NCI-H524 treated with DMSO at 0.1 percent for 48 hours (cell line): Measurements from ENCODE around the gene KRTAP10-9.
"Not testable (repeated sequence)": the region's sequence is repeated elsewhere in the genome, so short reads cannot be mapped to it uniquely, and the experiment has no call there.

ENCODE experiments used
- DNase-seq: peaks from one replicate; lab custom pipeline; 2025; lab: John Stamatoyannopoulos, UW

KRTAP10-9 gene

DNA sequence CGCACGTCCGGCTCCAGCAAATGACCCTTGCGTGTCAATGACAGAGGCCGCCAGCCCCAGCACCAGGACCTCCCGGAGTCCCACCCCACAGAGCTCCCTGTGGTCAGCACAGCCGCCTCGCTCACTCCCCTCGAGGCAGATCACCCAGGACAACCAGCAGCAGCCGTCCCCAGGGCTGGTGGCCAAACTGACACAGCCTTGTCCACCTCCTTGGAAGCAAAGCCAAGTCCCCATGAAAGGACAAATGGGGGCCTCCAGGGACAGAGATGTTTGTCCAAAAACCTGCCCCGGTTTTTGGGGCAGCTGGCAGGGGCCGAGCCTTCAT lies 12.4 kb downstream of the KRTAP10-9 start:
- no peak for DNase-seq

DNA sequence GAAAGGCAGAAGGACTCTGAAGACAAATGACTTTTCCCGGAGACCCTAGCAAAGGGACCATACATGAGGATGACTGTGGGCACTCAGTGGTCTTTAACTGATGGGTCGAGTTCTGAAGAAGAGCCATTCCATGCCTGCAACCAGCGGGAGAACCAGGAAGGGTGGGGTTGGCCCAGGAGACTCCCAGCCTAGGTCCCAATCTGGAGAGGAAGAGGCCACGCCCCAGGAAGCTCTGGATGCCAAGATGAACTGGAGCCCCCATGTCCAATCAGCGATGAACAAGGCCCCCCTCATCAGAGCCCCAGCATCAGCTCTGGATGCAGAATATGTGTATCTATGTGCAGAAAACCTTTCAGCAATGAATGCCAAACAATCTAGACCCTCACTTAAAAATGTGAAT lies 13.9 kb downstream of the KRTAP10-9 start:
- DNase-seq = no peak

DNA sequence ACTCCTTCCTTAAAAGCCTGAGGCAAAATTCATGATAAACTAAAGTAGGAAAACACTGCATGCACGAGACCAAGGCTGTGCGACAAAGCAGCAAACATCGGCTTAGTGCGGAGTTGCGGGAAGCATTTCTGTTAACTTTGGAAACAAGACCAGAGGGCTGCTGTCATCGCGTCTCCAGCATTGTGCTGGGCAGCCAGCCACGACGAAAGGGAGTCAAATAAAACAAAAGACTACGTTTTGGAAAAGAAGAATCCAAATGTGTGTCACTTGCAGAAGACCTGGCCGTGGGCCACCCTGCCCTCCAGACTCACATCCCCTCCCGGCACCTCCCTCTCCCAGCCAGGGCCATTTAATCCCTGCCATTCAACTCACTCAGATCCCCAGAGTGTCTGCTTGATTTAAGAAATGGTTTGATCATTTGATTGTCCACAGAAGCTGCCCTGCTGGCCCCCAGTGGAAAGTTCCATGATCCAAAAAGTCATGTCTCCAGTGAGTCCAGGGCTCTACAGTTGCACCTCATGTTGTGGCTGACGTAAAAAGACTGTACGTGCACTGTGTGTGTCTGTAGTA lies 16.9 kb downstream of the KRTAP10-9 start:
- DNase-seq = no peak

DNA sequence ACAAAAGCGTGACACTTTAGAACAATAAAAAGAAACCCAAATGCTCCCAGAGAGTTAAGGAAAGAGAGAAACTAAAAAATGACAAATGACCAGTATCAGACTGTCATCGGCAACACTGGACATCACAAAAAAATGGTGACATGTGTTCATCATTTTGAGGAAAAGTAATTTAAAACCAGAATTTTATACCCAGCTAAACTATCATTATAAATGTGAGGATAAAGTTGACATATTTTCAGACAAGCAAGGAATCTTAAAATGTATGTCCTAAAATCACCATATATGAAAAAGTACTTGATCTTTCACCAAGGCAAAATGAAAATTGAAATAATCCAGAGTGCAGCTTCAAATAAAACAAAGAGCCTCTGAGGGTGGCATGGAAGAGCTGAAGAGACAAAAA lies 18.0 kb downstream of the KRTAP10-9 start:
- DNase-seq = no peak

DNA sequence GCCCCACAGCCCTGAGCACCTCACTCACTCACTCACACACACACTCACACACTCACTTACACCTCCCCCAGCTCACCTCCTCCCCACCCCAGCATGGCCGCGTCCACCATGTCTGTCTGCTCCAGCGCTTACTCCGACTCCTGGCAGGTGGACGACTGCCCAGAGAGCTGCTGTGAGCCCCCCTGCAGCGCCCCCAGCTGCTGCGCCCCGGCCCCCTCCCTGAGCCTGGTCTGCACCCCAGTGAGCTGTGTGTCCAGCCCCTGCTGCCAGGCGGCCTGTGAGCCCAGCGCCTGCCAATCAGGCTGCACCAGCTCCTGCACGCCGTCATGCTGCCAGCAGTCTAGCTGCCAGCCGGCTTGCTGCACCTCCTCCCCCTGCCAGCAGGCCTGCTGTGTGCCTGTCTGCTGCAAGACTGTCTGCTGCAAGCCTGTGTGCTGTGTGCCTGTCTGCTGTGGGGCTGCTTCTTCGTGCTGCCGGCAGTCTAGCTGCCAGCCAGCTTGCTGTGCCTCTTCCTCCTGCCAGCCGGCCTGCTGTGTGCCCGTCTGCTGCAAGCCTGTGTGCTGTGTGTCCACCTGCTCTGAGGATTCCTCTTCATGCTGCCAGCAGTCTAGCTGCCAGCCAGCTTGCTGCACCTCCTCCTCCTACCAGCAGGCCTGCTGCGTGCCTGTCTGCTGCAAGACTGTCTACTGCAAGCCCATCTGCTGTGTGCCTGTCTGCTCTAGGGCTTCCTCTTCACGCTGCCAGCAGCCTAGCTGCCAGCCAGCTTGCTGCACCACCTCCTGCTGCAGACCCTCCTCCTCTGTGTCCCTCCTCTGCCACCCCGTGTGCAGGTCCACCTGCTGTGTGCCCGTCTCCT lies 19.7 kb downstream of the KRTAP10-9 start, which contains the start of gene KRTAP10-11:
KRTAP10-11 (plus strand) TSS at position 49 of the 856 bp plus-strand sequence; CDS start at position 94, 45 bp downstream.
- DNase-seq = not testable (repeated sequence)

DNA sequence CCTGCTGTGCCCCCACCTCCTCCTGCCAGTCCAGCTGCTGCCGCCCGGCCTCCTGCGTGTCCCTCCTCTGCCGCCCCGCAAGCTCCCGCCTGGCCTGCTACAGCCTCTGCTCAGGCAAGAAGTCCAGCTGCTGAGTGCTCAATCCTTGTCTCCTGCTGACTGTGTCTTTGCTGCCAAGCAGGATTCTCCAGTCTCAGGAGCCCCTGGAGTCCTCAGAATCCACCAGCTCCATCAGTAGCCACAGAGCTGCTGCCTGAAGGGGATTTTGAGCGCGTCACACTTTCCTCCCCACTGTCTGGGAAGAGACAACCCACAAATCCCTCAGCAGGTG lies 20.3 kb downstream of the KRTAP10-9 start:
- DNase-seq = peak; percentile 23

DNA sequence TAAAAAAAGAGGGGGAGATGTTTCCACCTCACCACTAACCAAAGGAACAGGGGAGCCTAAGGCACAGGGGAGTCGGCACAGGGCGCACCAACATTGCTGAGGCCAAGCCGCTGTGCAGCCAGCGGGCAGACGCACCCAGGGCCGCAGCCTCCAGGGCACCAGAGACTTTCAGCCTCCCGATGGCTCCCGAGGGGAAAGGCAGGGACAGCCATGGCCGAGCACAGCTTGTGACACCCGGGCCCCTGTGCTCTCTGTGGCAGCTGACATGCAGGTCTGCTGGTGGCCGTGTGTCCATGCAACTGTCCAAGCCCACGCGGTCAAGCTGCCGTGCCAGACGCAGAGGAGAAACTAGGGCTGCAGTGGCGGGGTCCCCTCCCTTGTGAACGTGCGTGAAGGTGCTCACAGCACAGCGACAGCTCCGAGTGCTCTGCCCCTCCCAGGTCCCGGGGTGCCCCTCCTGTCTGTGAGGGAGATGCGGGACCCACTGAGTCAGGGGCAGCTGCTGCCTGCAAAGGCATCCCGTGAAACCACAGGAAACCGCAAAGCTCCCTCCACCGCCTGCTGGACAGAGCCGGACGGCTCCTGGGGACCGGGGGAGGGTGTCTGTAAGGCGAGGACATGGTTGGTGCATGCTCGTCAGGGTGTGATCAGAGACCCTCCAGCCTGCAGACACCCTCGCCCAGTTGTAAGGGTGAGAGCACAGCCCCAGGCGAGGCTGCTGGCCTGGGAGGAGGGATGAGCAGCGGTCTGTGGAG lies 21.8 kb downstream of the KRTAP10-9 start:
- DNase-seq = no peak

DNA sequence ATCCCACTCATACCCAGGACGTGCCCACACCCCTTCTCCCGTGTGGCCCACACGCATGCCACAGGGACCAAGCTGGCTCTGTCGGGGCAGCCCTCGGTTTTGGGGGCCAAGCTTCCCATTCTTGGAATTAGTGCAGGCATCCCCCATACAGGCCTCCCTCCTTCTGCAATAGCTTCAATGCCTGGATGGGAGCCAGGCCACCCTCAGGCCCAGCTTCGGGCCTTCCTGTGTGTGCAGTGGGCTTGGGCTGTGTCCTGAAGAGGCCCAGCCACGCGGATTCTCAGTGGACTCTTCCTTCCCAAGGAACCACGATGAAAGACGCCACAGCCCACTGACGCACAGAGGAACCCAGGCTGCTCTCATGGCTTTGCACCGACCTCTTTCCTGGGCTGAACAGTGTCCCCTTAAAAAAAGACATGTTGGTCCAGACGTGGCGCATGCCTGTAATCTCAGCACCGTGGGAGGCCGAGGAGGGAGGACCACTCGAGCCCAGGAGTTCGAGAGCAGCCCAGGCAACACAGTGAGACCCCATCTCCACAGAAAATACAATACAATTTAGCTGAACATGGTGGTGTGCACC lies 22.7 kb downstream of the KRTAP10-9 start:
- no peak for DNase-seq

DNA sequence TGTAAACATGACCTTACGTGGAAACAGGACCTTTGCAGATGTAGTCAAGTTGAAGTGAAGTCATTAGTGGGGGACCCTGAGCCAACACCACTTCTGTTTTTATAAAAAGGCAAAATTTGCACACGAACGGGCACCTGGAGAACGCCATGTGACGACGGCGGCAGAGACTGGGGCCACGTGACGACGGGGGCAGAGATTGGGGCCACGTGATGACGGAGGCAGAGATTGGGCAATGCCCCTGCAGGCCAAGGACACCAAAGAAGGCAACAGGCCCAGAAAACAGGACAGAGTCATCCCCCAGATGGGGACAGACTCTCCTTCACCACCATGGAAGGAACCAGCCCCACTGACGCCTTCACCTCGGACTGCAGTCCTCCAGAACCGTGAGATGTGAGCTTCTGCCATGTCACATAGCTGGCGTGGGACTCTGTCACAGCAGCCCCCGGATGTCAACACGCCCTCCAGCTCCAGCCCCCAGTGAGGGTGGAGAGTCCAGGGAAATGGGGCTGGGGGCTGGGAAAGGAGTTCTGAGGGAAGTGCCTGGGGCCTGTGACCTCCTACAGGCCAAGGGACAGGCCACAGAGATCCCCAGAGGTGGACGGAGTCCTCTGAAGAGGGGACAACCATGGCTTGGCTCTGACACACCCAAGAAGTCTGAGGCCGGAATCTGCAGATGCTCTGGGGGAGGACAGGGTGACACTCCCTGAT lies 23.5 kb downstream of the KRTAP10-9 start:
- DNase-seq = no peak

DNA sequence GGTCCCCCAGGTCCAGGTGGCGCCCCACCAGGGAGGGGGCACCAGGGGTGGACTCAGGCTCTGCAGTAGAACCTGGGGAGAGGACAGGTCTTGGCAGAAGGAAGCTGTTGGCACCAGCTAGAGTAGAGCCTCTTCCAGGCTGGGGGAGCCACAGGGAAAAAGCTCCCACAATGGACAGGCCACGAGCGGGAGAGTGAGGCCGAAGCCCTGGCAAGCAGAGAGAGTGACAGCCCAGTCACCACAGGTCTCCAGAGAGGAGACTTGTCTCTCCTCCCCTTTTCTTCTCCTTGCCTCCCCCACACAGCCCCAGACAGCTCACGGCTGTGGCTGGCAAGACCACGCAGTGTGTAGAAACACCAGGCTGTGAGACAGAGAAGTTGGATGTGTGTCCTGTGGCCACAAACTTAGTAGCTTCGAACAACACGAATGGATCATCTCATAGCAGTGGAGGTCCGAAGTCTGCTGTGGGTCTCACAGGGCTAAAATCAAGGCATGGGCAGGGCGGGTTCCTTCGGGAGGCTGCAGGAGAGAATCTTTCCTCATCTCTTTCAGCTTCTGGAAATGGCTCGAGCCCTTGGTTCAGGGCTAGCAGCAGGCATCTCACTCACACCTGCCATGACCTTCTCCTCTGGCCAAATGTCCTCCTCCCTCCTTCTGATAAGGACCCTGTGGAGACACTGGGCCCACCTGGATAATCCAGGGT lies 24.2 kb downstream of the KRTAP10-9 start:
- DNase-seq = no peak

DNA sequence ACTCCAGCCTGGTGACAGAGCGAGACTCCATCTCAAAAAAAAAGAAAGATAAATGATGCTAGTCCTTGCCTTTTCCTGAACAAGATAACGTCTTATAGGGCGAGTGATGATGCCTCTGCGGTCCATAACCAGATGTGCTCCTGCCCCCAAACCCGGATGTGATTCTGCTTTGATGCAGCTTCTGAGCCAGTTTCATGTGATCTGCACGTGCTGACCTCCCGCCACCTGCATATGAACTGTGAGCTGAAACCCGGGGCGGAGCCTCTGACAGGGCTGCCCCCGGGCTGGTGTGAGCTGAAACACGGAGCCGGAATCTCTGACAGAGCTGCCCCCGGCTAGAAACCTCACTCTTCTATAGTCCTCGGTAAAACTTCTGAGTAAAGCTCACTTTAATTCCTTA lies 26.2 kb downstream of the KRTAP10-9 start:
- no peak for DNase-seq

DNA sequence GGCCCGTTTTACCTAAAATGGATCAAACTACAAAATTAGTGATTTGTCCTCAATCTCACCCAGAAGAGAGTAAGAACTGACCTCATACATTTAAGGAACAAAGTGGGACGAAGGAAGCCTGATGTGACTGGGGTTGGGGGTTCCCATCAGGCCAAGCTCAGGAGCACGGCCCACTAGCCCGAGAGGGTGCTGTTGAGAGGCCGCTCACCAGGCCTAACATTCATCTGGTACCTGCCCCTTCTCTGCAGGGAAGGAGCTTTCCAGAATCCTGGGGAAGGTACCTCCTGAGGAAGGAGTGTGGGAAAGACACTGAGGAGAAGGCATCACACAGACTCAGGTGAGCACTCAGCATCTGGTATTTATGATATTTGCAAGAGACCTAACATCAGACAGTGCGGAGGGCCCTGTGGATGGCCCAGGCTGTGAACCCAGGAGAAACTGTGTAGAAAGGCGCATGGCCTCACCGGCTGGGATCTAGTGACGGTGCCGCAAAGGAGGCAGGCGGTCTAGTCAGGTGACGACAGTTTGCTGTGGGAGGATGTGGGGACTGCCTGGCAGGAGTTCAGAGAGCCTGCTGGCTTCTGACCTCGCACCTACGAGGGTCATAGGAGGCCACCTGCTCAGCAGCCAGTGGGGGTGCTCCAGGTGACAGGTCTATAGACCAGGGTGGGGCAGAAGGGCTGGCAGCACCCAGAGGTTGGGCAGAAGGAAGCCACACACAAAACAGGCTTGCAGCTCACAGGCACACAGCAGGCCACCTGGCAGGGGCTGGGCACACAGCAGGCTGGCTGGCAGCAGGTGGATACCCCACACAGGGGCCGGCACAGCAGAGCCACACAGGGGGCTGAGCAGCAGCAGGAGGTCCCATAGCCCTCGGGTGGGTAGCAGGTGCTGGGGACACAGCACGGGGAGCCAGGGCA lies 27.0 kb downstream of the KRTAP10-9 start:
- no peak for DNase-seq

DNA sequence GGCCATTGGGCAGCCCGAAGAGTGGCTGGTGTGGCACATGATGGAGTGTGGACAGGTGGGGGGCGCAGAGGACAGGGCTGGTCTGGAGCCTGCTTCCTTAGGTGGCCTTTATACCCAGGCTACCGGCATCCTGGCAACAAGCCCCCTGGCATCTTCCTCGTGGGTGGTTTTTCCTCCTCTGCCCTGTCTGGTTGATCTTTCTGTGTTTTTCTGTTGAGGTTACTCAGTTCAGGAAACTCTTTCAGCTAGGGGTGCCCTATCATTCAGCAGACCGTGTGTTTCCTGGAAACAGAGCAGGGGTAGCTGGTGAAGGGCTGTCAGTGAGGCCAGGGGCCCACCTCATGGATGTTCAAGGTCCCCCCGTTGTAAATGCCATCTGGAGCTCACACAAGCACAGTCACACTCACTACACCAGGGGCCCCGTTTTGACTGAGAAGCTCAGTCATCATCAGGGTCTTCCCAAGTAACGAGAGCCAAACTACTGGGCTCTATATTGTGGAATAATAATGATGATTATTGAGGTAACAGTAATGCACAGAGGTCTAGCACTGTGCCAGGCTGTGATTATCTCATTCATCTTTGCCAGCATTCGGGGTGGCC lies 27.8 kb downstream of the KRTAP10-9 start, which contains the start of gene KRTAP12-4:
KRTAP12-4 (minus strand) TSS at position 84 of the 600 bp plus-strand sequence; CDS start at position 39, 45 bp downstream.
- no peak for DNase-seq

DNA sequence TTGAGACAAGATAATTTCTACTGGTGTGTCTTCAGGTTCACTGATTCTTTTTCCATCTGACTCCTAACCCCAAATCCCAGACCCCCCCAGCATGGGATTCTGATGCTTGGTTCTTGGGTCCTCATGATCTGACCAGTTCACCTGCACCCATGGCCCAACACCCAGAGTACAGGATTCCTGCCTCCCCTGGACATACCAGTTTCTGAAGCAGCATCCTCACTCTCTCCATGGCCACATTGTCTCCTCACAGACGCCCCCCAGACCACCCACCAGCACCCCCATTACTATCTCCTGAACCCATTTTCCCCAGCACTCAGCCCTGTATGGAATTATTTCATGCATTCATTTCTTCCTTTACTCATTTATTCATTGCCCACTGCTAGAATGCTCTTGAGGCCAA lies 30.0 kb downstream of the KRTAP10-9 start:
- DNase-seq = no peak

DNA sequence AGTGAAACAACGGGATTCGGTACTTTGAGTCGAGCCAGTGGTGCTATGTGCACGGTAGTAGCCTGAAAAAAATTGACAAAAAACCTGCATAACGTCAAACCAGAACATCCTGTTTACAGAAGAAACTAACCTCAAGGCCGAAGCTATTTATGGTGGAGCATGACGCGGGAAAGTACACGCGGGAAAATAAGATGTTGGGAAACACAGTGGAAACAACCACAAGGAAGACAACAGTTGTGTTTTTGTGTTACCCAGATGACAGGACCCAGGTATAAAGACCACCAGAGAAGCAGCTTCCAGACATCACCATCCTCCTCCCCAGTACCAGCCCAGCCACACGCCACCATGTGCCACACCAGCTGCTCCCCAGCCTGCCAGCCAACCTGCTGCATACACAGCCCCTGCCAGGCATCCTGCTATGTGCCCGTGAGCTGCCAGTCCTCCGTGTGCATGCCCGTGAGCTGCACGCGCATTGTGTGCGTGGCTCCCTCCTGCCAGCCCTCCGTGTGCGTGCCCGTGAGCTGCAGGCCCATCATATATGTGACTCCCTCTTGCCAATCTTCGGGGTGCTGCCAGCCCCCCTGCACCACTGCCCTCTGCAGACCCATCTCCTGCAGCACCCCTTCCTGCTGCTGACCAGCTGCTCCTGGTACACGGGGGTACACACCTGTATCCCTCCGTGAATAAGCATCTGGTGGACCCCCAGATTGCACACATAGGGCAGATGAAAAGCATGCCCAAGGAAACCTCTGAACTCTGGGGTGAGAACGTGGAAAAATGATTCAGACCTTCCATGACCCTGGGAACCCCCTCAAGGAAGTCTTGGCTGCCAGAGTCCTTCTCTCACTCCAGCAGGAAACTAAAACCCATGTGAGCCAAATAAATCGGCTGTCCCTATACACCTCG lies 31.0 kb downstream of the KRTAP10-9 start, which contains the start of gene KRTAP12-3:
KRTAP12-3 (plus strand) TSS at position 298 of the 906 bp plus-strand sequence; CDS start at position 346, 48 bp downstream.
- DNase-seq = no peak

DNA sequence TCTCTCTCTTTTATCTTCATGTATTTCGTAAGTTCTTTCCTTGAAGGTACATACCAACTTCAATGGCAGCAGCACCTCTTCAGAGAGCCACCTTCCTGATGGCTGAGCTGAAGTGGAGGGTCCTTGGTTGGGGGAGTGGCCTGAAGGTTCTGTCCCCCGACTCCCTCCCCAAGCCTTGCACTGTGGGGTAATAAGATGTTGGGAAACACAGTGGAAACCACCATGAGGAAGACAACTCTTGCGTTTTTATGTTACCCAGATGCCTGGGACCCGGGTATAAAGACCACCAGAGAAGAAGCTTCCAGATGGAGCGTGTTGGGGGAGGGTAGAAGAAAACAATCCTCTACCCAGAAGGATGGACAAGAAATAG lies 31.6 kb downstream of the KRTAP10-9 start:
- DNase-seq = no peak

DNA sequence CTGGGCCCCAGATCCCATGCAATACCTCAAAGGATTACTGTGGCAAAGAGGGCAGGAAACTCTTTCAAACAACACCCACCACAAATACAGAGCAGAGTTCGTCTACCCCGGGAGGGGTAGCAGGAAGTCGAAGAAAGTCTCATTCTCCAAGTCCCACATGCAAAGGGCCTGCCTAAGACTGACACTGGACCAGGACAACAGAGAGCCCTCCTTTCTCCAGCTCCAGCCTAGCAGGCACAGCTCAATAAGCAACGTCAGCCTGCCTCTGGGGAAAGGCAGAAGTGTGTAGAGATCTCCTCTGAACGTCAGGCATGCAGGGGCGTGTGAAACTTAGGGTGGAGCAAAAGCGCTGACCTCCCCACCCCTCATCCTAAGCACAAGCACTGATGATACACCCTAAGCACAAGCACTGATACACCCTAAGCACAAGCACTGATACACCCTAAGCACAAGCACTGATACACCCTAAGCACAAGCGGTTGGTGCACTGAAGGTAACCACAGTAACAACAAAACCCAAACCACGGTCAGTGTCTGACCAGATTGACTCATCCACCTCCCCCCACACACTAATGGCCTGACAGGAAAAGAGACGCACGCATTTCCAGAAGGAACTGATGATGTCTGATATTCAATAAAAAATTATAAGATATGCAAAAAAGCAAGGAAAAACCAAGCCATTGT lies 32.2 kb downstream of the KRTAP10-9 start:
- DNase-seq = no peak

DNA sequence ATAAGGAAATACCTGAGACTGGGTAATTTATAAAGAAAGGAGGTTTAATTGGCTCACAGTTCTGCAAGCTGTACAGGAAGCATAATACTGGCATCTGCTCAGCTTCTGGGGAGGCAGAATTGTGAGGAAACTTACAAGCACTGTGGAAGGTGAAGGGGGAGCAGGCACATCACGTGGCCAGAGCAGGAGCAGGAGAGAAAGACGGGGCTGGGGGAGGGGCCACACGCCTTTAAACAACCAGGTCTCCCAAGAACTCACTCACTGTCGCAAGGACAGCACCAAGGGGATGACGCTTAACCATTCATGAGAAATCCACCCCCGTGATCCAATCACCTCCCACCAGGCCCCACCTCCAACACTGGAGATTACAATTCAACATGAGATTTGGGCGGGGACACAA lies 34.7 kb downstream of the KRTAP10-9 start:
- DNase-seq = not testable (repeated sequence)
